IMR-90 (cell line): Measurements from ENCODE around the gene OR2H1. TPM values are rescaled to one million over a fixed set of nuclear protein-coding genes. Genes with fewer than 3 reads are reported as not detected.

Source experiments
- ATAC-seq: fragments of 200-7000 bp; cut with Tn5 transposase; 2 replicates; pipeline ENCODE4 v1.9.1; 2020; ENCODE audit warnings: low read depth, mild to moderate bottlenecking, moderate library complexity
- BruUV-seq: library from RNA; stranded (reverse); fragments of 400-500 nt; replicated peaks from 2 replicates; lab custom pipeline; 2021; lab: Mats Ljungman, UMichigan
- CTCF ChIA-PET: fragments of 300-600 bp; formaldehyde crosslinking; extraction: SDS; loops from one replicate; lab custom pipeline; 2021; ENCODE audit warnings: antibody characterized with exemption; lab: Yijun Ruan, JAX
- POLR2A ChIA-PET: fragments of 300-600 bp; sonication (Branson Sonifier 250); formaldehyde crosslinking; loops from one replicate; lab custom pipeline; 2022; ENCODE audit warnings: antibody characterized with exemption; ENCODE audit not compliant: unreplicated experiment; lab: Charles Lee
- DNase-seq: peaks from one replicate; pipeline ENCODE4 v3.0.0; 2013
- H2AFZ ChIP-seq: replicated peaks from 2 replicates; pipeline ENCODE3; 2013; ENCODE audit warnings: low read length, mild to moderate bottlenecking; ENCODE audit not compliant: poor library complexity
- H2AK5ac ChIP-seq: 2 replicates; pipeline ENCODE4 v1.6.1; 2013; ENCODE audit warnings: low read depth, low read length, inconsistent platforms
- H2AK9ac ChIP-seq: replicated peaks from 2 replicates; pipeline ENCODE3; 2013; ENCODE audit warnings: mild to moderate bottlenecking, low read depth, low read length, moderate library complexity; ENCODE audit not compliant: poor library complexity
- H2BK120ac ChIP-seq: 2 replicates; pipeline ENCODE4 v1.6.1; 2013; ENCODE audit warnings: low read depth, low read length, inconsistent platforms
- H2BK15ac ChIP-seq: 3 replicates; pipeline ENCODE4 v1.6.1; 2013; ENCODE audit warnings: low read depth, low read length, inconsistent platforms
- H2BK20ac ChIP-seq: 2 replicates; pipeline ENCODE4 v1.6.1; 2013; ENCODE audit warnings: low read depth, mild to moderate bottlenecking, inconsistent platforms, low read length, moderate library complexity
- H2BK5ac ChIP-seq: 2 replicates; pipeline ENCODE4 v1.6.1; 2013; ENCODE audit warnings: mild to moderate bottlenecking, low read depth, low read length, inconsistent platforms; ENCODE audit not compliant: poor library complexity, severe bottlenecking
- H3K14ac ChIP-seq: replicated peaks from 2 replicates; pipeline ENCODE4 v1.6.1; 2013; ENCODE audit warnings: low read depth, low read length, inconsistent platforms
- H3K18ac ChIP-seq: 2 replicates; pipeline ENCODE4 v1.6.1; 2013; ENCODE audit warnings: low read depth, low read length, control low read depth
- H3K23ac ChIP-seq: 2 replicates; pipeline ENCODE4 v1.6.1; 2013; ENCODE audit warnings: low read depth, low read length, inconsistent platforms
- H3K27ac ChIP-seq: 2 replicates; pipeline ENCODE4 v1.5.1; 2013; ENCODE audit warnings: mild to moderate bottlenecking, control low read depth, low read length; ENCODE audit not compliant: insufficient read depth
- H3K27me3 ChIP-seq: 2 replicates; pipeline ENCODE4 v1.6.1; 2013; ENCODE audit warnings: low read length; ENCODE audit not compliant: control insufficient read depth, insufficient read depth
- H3K36me3 ChIP-seq: 2 replicates; pipeline ENCODE4 v1.6.1; 2013; ENCODE audit warnings: low read length, mixed read lengths; ENCODE audit not compliant: control insufficient read depth, insufficient read depth
- H3K4ac ChIP-seq: 2 replicates; pipeline ENCODE4 v1.6.1; 2013; ENCODE audit warnings: low read depth, low read length, inconsistent platforms
- H3K4me1 ChIP-seq: 2 replicates; pipeline ENCODE4 v1.6.1; 2013; ENCODE audit warnings: low read length, mixed read lengths; ENCODE audit not compliant: control insufficient read depth, insufficient read depth
- H3K4me2 ChIP-seq: 2 replicates; pipeline ENCODE4 v1.6.1; 2013; ENCODE audit warnings: low read depth, mild to moderate bottlenecking, control low read depth, low read length, moderate library complexity
- H3K4me3 ChIP-seq: 2 replicates; pipeline ENCODE4 v1.5.1; 2013; ENCODE audit warnings: low read depth, mild to moderate bottlenecking, control low read depth, low read length, moderate library complexity; ENCODE audit not compliant: insufficient read depth
- H3K56ac ChIP-seq: 2 replicates; pipeline ENCODE4 v1.6.1; 2013; ENCODE audit warnings: low read length, inconsistent platforms; ENCODE audit not compliant: insufficient read depth; ENCODE audit errors: extremely low read depth
- H3K79me1 ChIP-seq, 2 experiments: 2 replicates each; pipeline ENCODE4 v1.6.1; 2013; ENCODE audit warnings: low read length in 2 of 2, inconsistent platforms in 1 of 2, low read depth in 1 of 2
- H3K9ac ChIP-seq: 2 replicates; pipeline ENCODE4 v1.6.1; 2013; ENCODE audit warnings: low read depth, low read length, control low read depth
- H3K9me1 ChIP-seq: 2 replicates; pipeline ENCODE4 v1.6.1; 2013; ENCODE audit warnings: low read length, inconsistent platforms; ENCODE audit not compliant: insufficient read depth
- H3K9me3 ChIP-seq: 2 replicates; pipeline ENCODE4 v1.6.1; 2013; ENCODE audit warnings: low read length; ENCODE audit not compliant: control insufficient read depth, insufficient read depth
- H4K20me1 ChIP-seq: 2 replicates; pipeline ENCODE4 v1.6.1; 2013; ENCODE audit warnings: low read length, inconsistent platforms; ENCODE audit not compliant: insufficient read depth
- H4K5ac ChIP-seq: 2 replicates; pipeline ENCODE4 v1.6.1; 2013; ENCODE audit warnings: mild to moderate bottlenecking, low read depth, low read length, control low read depth
- H4K8ac ChIP-seq, 2 experiments: 2 replicates each; pipeline ENCODE4 v1.6.1; 2013; ENCODE audit warnings: low read depth in 2 of 2, low read length in 2 of 2, control low read depth in 1 of 2, inconsistent platforms in 1 of 2
- H4K91ac ChIP-seq: 2 replicates; pipeline ENCODE4 v1.6.1; 2013; ENCODE audit warnings: low read depth, low read length, inconsistent platforms; ENCODE audit not compliant: insufficient read depth
- BHLHE40 ChIP-seq: fragments of 150-350 bp; IDR thresholded peaks from 2 replicates; pipeline ENCODE4 v1.6.1; 2016; ENCODE audit warnings: mild to moderate bottlenecking, low read depth, low read length
- CEBPB ChIP-seq: IDR thresholded peaks from 2 replicates; pipeline ENCODE4 v1.6.1; 2012; ENCODE audit warnings: low read depth, low read length, improper control_type of control experiment
- CHD1 ChIP-seq: IDR thresholded peaks from 2 replicates; pipeline ENCODE4 v1.6.1; 2012; ENCODE audit warnings: low read depth, low read length, improper control_type of control experiment
- FOS ChIP-seq: fragments of 150-350 bp; IDR thresholded peaks from 2 replicates; pipeline ENCODE4 v1.6.1; 2016; ENCODE audit warnings: low read depth, low read length
- MAFK ChIP-seq: IDR thresholded peaks from 2 replicates; pipeline ENCODE4 v1.6.1; 2012; ENCODE audit warnings: low read depth, low read length, improper control_type of control experiment
- MAZ ChIP-seq: IDR thresholded peaks from 2 replicates; pipeline ENCODE4 v1.6.1; 2012; ENCODE audit warnings: low read depth, mild to moderate bottlenecking, low read length, improper control_type of control experiment, moderate library complexity, borderline replicate concordance
- MXI1 ChIP-seq: IDR thresholded peaks from 2 replicates; pipeline ENCODE4 v1.6.1; 2012; ENCODE audit warnings: low read depth, mild to moderate bottlenecking, low read length, moderate library complexity, borderline replicate concordance
- NFE2L2 ChIP-seq: fragments of 150-350 bp; IDR thresholded peaks from 2 replicates; pipeline ENCODE4 v1.6.1; 2016; ENCODE audit warnings: low read depth, mild to moderate bottlenecking, low read length
- POLR2A ChIP-seq: IDR thresholded peaks from 2 replicates; pipeline ENCODE4 v1.6.1; 2012; ENCODE audit warnings: mild to moderate bottlenecking, low read depth, low read length
- RCOR1 ChIP-seq: IDR thresholded peaks from 2 replicates; pipeline ENCODE4 v1.6.1; 2012; ENCODE audit warnings: mild to moderate bottlenecking, low read length, improper control_type of control experiment; ENCODE audit not compliant: insufficient replicate concordance
- RFX5 ChIP-seq: IDR thresholded peaks from 2 replicates; pipeline ENCODE4 v1.8.0; 2012; ENCODE audit warnings: low read depth, mild to moderate bottlenecking, low read length, moderate library complexity
- SMC3 ChIP-seq: fragments of 150-350 bp; IDR thresholded peaks from 2 replicates; pipeline ENCODE4 v1.6.1; 2016; ENCODE audit warnings: low read depth, mild to moderate bottlenecking, antibody characterized with exemption, low read length, moderate library complexity
- USF2 ChIP-seq: fragments of 150-350 bp; IDR thresholded peaks from 2 replicates; pipeline ENCODE4 v1.6.1; 2017; ENCODE audit warnings: mild to moderate bottlenecking, antibody characterized with exemption, low read length, low read depth
- WGBS, 2 experiments: methylation state at CpG; one replicate each; pipeline versions ENCODE4 v1.1.5 to v1.1.7; 2013; ENCODE audit warnings: missing lambda C conversion rate in 2 of 2; ENCODE audit not compliant: insufficient read length in 1 of 2; ENCODE audit errors: extremely low coverage in 2 of 2; 5-methylcytosine and 5-hydroxymethylcytosine counted together
- dilution Hi-C: fragments of 300-500 bp; cut with HindIII; formaldehyde crosslinking; loops from one replicate; pipeline ENCODE4 v1.14.3; 2018; ENCODE audit warnings: low sequenced_read_pairs; ENCODE audit not compliant: unreplicated experiment
- in situ Hi-C: fragments of 300-500 bp; cut with MboI; formaldehyde crosslinking; loops from 3 replicates; pipeline ENCODE4 v1.14.3; 2019; ENCODE audit warnings: low sequenced_read_pairs, inconsistent platforms, mixed read lengths
- intact Hi-C: fragments of 100-400 bp; cut with micrococcal nuclease; formaldehyde crosslinking; loops from 2 replicates; pipeline ENCODE4 v1.10.0; 2022
- polyA plus RNA-seq, 3 experiments: library from polyadenylated mRNA; depleted of rRNA; stranded (reverse); fragments of >200 nt; gene quantifications; 2 replicates each; pipeline ENCODE4 v1.2.3, GENCODE V29; 2012; ENCODE audit warnings: low replicate concordance in 1 of 3
- total RNA-seq: library from RNA; depleted of rRNA; stranded (reverse); fragments of >200 nt; gene quantifications from 2 replicates; pipeline ENCODE4 v1.2.3, GENCODE V29; 2012

Gene OR2H1
- total and polyA plus RNA-seq, 2 of the 4 experiments (the other 2 are of a cell fraction): not detected

GRCh38 chr6:29424168-29424567 is 32.8 kb upstream of the OR2H1 start:
- H2AFZ ChIP-seq: no peak overlapping the region
- no peak for TF ChIP-seq CEBPB
- TF ChIP-seq RFX5: no peak
- no peak for TF ChIP-seq NFE2L2
- TF ChIP-seq MXI1: no peak
- TF ChIP-seq CHD1: no peak
- no peak for TF ChIP-seq SMC3
- no peak for TF ChIP-seq FOS
- TF ChIP-seq BHLHE40: no peak
- no peak for TF ChIP-seq RCOR1
- TF ChIP-seq POLR2A: no peak
- no peak for TF ChIP-seq USF2
- no peak for TF ChIP-seq MAZ
- no peak for TF ChIP-seq MAFK
- WGBS, 2 experiments: no CpG with 5 or more reads among the region's 2 CpGs
- H3K4me1 ChIP-seq: no peaks in the 10 kb centered on the region
- no peaks in the 10 kb centered on the region for H4K20me1 ChIP-seq
- no peak overlapping the region for H2BK120ac ChIP-seq
- dilution Hi-C loops (no loop called here), in situ Hi-C loops (no loop called here), intact Hi-C loops (no loop called here)
- no peaks in the 10 kb centered on the region for H3K27me3 ChIP-seq
- POLR2A ChIA-PET: no interaction called here
- H2AK5ac ChIP-seq: no peak overlapping the region
- no peak overlapping the region for H3K27ac ChIP-seq
- no peaks in the 10 kb centered on the region for H3K9me1 ChIP-seq
- no peaks in the 10 kb centered on the region for H3K36me3 ChIP-seq
- H3K4me3 ChIP-seq: no peak overlapping the region
- no peak overlapping the region for H3K56ac ChIP-seq
- no peak overlapping the region for H2BK5ac ChIP-seq
- no peak overlapping the region for H4K5ac ChIP-seq
- H3K9ac ChIP-seq: no peak overlapping the region
- no peak overlapping the region for H2BK15ac ChIP-seq
- no peak overlapping the region for H2AK9ac ChIP-seq
- ATAC-seq: no peak
- H3K4ac ChIP-seq: no peak overlapping the region
- no peak overlapping the region for H3K14ac ChIP-seq
- no peak overlapping the region for H4K8ac ChIP-seq
- no peak for DNase-seq
- no TSS peak for BruUV-seq
- no peak overlapping the region for H3K23ac ChIP-seq
- no peaks in the 10 kb centered on the region for H3K79me1 ChIP-seq
- H3K4me2 ChIP-seq: no peak overlapping the region
- peaks cover 6% of the 10 kb centered on the region for H3K9me3 ChIP-seq
- H3K18ac ChIP-seq: no peak overlapping the region
- no peak overlapping the region for H2BK20ac ChIP-seq
- H4K91ac ChIP-seq: no peak overlapping the region
- CTCF ChIA-PET: no interaction called here
